ENCODE measurements around the gene SPEM2.

SPEM2 gene

GRCh38 chr17:7413346-7413985 is 11.9 kb upstream of the SPEM2 start:
- Histone ChIP-seq H3K4me3 (ENCODE audit: insufficient read depth in 1 of 2, low read depth in 1 of 2, low read length in 2 of 2) (peak overlapping the region in 1 of 2 experiments; percentile 23), H3K27ac (ENCODE audit: low read length, poor library complexity, severe bottlenecking) (no peak overlapping the region), H3K4ac (ENCODE audit: low read depth in 1 of 2, low read length in 2 of 2) (no peak overlapping the region), H4K91ac (ENCODE audit: low read length) (no peak overlapping the region), H3K4me2 (ENCODE audit: low read length, poor library complexity, severe bottlenecking) (no peak overlapping the region), H3K79me1 (replicated peaks; ENCODE audit: low read length, poor library complexity, severe bottlenecking) (peaks cover 16% of the 10 kb centered on the region), H2BK15ac (ENCODE audit: low read depth, poor library complexity, severe bottlenecking) (no peak overlapping the region), H3K9me3 (ENCODE audit: control insufficient read depth, low read length) (no peaks in the 10 kb centered on the region), H2AK5ac (ENCODE audit: low read length, severe bottlenecking) (no peak overlapping the region), H3K23ac (ENCODE audit: low read length in 2 of 2) (no peak overlapping the region), H3K9ac (ENCODE audit: low read length) (peak overlapping the region; percentile 65), H2BK5ac (ENCODE audit: low read depth, low read length, poor library complexity, severe bottlenecking) (no peak overlapping the region), H2AFZ (ENCODE audit: low read depth, low read length) (no peak overlapping the region), H3K36me3 (ENCODE audit: control insufficient read depth in 1 of 2, insufficient read depth in 2 of 2, low read depth in 1 of 2, low read length in 2 of 2) (peaks cover 53 to 79% of the 10 kb centered on the region in 2 experiments), H3K18ac (ENCODE audit: low read depth in 1 of 2, low read length in 2 of 2) (no peak overlapping the region), H4K8ac (ENCODE audit: low read length) (no peak overlapping the region), H3K27me3 (ENCODE audit: control insufficient read depth in 1 of 2, insufficient read depth in 1 of 2, low read length in 2 of 2) (no peaks in the 10 kb centered on the region), H2BK120ac (ENCODE audit: low read depth, low read length) (no peak overlapping the region), H3K4me1 (ENCODE audit: control insufficient read depth, insufficient read depth, low read depth, low read length) (peaks cover 8% of the 10 kb centered on the region), H2BK12ac (ENCODE audit: low read length in 2 of 2) (no peak overlapping the region), H3K14ac (ENCODE audit: low read length in 2 of 2) (no peak overlapping the region)
- DNase-seq = no peak
- 84% methylated on average over 6 of the region's 6 CpGs for WGBS

- no peak overlapping the region for H3K4me2 ChIP-seq (ENCODE audit: low read length, poor library complexity, severe bottlenecking)
- H3K14ac ChIP-seq (ENCODE audit: low read length in 2 of 2) = no peak overlapping the region
- DNase-seq = no peak
- H3K4ac ChIP-seq (ENCODE audit: low read depth in 1 of 2, low read length in 2 of 2) = no peak overlapping the region
- no peak overlapping the region for H4K91ac ChIP-seq (ENCODE audit: low read length)
- H2BK120ac ChIP-seq (ENCODE audit: low read depth, low read length) = no peak overlapping the region
- H2BK15ac ChIP-seq (ENCODE audit: low read depth, poor library complexity, severe bottlenecking) = no peak overlapping the region
- no peaks in the 10 kb centered on the region for H3K27me3 ChIP-seq (ENCODE audit: control insufficient read depth in 1 of 2, insufficient read depth in 1 of 2, low read length in 2 of 2)
- 90% methylated on average over 14 of the region's 14 CpGs for WGBS
- no peak overlapping the region for H2AK5ac ChIP-seq (ENCODE audit: low read length, severe bottlenecking)
- peaks cover 39 to 71% of the 10 kb centered on the region in 2 experiments for H3K36me3 ChIP-seq (ENCODE audit: control insufficient read depth in 1 of 2, insufficient read depth in 2 of 2, low read depth in 1 of 2, low read length in 2 of 2)
- H3K23ac ChIP-seq (ENCODE audit: low read length in 2 of 2) = no peak overlapping the region
- H3K79me1 ChIP-seq (replicated peaks; ENCODE audit: low read length, poor library complexity, severe bottlenecking) = peaks cover 16% of the 10 kb centered on the region
- peaks cover 8% of the 10 kb centered on the region for H3K4me1 ChIP-seq (ENCODE audit: control insufficient read depth, insufficient read depth, low read depth, low read length)
- H3K9ac ChIP-seq (ENCODE audit: low read length) = no peak overlapping the region
- H3K27ac ChIP-seq (ENCODE audit: low read length, poor library complexity, severe bottlenecking) = no peak overlapping the region
- H3K18ac ChIP-seq (ENCODE audit: low read depth in 1 of 2, low read length in 2 of 2) = no peak overlapping the region
- H2BK12ac ChIP-seq (ENCODE audit: low read length in 2 of 2) = no peak overlapping the region
- no peak overlapping the region for H4K8ac ChIP-seq (ENCODE audit: low read length)
- H2AFZ ChIP-seq (ENCODE audit: low read depth, low read length) = no peak overlapping the region
- no peak overlapping the region for H2BK5ac ChIP-seq (ENCODE audit: low read depth, low read length, poor library complexity, severe bottlenecking)
- H3K4me3 ChIP-seq (ENCODE audit: insufficient read depth in 1 of 2, low read depth in 1 of 2, low read length in 2 of 2) = no peak overlapping the region
- no peaks in the 10 kb centered on the region for H3K9me3 ChIP-seq (ENCODE audit: control insufficient read depth, low read length)
Observed at GRCh38 chr17:7414837-7415236, 10.6 kb upstream of the SPEM2 start.

- no peak for DNase-seq
- Histone ChIP-seq H3K36me3 (ENCODE audit: control insufficient read depth in 1 of 2, insufficient read depth in 2 of 2, low read depth in 1 of 2, low read length in 2 of 2) (peaks cover 30 to 61% of the 10 kb centered on the region in 2 experiments), H3K4me2 (ENCODE audit: low read length, poor library complexity, severe bottlenecking) (no peak overlapping the region), H3K14ac (ENCODE audit: low read length in 2 of 2) (no peak overlapping the region), H2BK15ac (ENCODE audit: low read depth, poor library complexity, severe bottlenecking) (no peak overlapping the region), H3K4me3 (ENCODE audit: insufficient read depth in 1 of 2, low read depth in 1 of 2, low read length in 2 of 2) (no peak overlapping the region), H3K27ac (ENCODE audit: low read length, poor library complexity, severe bottlenecking) (no peak overlapping the region), H3K9me3 (ENCODE audit: control insufficient read depth, low read length) (no peaks in the 10 kb centered on the region), H3K23ac (ENCODE audit: low read length in 2 of 2) (no peak overlapping the region), H3K4me1 (ENCODE audit: control insufficient read depth, insufficient read depth, low read depth, low read length) (peaks cover 8% of the 10 kb centered on the region), H2BK120ac (ENCODE audit: low read depth, low read length) (no peak overlapping the region), H3K4ac (ENCODE audit: low read depth in 1 of 2, low read length in 2 of 2) (no peak overlapping the region), H2BK5ac (ENCODE audit: low read depth, low read length, poor library complexity, severe bottlenecking) (no peak overlapping the region), H4K8ac (ENCODE audit: low read length) (no peak overlapping the region), H3K9ac (ENCODE audit: low read length) (no peak overlapping the region), H4K91ac (ENCODE audit: low read length) (no peak overlapping the region), H3K27me3 (ENCODE audit: control insufficient read depth in 1 of 2, insufficient read depth in 1 of 2, low read length in 2 of 2) (no peaks in the 10 kb centered on the region), H2AFZ (ENCODE audit: low read depth, low read length) (no peak overlapping the region), H2AK5ac (ENCODE audit: low read length, severe bottlenecking) (no peak overlapping the region), H3K79me1 (replicated peaks; ENCODE audit: low read length, poor library complexity, severe bottlenecking) (peaks cover 11% of the 10 kb centered on the region), H2BK12ac (ENCODE audit: low read length in 2 of 2) (no peak overlapping the region), H3K18ac (ENCODE audit: low read depth in 1 of 2, low read length in 2 of 2) (no peak overlapping the region)
- 94% methylated on average over 23 of the region's 23 CpGs for WGBS
Observed at GRCh38 chr17:7415784-7416183, 9.6 kb upstream of the SPEM2 start.

DNA sequence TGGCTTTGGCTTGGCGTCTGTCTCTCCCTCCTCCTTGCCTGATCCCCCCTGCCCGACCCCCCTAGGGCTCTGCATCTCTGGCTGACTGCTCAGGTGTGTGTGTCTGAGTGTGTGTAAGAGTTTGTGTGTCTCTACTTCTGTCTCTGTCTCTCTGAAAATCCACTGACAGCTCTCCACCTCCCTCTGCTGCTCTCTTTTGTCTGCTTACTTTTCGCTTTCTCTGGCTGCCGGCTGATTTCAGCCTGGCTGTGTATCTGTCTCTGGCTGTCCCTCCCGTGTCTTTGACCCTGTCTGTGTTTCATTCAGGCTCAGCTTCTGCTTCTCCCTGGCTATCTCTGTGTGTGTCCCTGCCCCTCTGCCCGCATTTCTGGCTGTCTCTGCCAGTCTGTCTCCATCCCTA is 9.1 kb upstream of the SPEM2 start:
- H2BK12ac ChIP-seq (ENCODE audit: low read length in 2 of 2) = no peak overlapping the region
- no peak overlapping the region for H2AFZ ChIP-seq (ENCODE audit: low read depth, low read length)
- peaks cover 8% of the 10 kb centered on the region for H3K4me1 ChIP-seq (ENCODE audit: control insufficient read depth, insufficient read depth, low read depth, low read length)
- H3K27me3 ChIP-seq (ENCODE audit: control insufficient read depth in 1 of 2, insufficient read depth in 1 of 2, low read length in 2 of 2) = no peaks in the 10 kb centered on the region
- H3K4me2 ChIP-seq (ENCODE audit: low read length, poor library complexity, severe bottlenecking) = no peak overlapping the region
- no peak overlapping the region for H4K91ac ChIP-seq (ENCODE audit: low read length)
- no peak for DNase-seq
- WGBS = 84% methylated on average over 4 of the region's 6 CpGs
- no peak overlapping the region for H3K27ac ChIP-seq (ENCODE audit: low read length, poor library complexity, severe bottlenecking)
- no peaks in the 10 kb centered on the region for H3K9me3 ChIP-seq (ENCODE audit: control insufficient read depth, low read length)
- no peak overlapping the region for H3K9ac ChIP-seq (ENCODE audit: low read length)
- H3K4me3 ChIP-seq (ENCODE audit: insufficient read depth in 1 of 2, low read depth in 1 of 2, low read length in 2 of 2) = no peak overlapping the region
- H3K36me3 ChIP-seq (ENCODE audit: control insufficient read depth in 1 of 2, insufficient read depth in 2 of 2, low read depth in 1 of 2, low read length in 2 of 2) = peaks cover 24 to 56% of the 10 kb centered on the region in 2 experiments
- no peak overlapping the region for H2BK120ac ChIP-seq (ENCODE audit: low read depth, low read length)
- no peak overlapping the region for H4K8ac ChIP-seq (ENCODE audit: low read length)
- no peak overlapping the region for H2BK15ac ChIP-seq (ENCODE audit: low read depth, poor library complexity, severe bottlenecking)
- H3K23ac ChIP-seq (ENCODE audit: low read length in 2 of 2) = no peak overlapping the region
- peaks cover 8% of the 10 kb centered on the region for H3K79me1 ChIP-seq (replicated peaks; ENCODE audit: low read length, poor library complexity, severe bottlenecking)
- H2BK5ac ChIP-seq (ENCODE audit: low read depth, low read length, poor library complexity, severe bottlenecking) = no peak overlapping the region
- no peak overlapping the region for H3K4ac ChIP-seq (ENCODE audit: low read depth in 1 of 2, low read length in 2 of 2)
- H3K14ac ChIP-seq (ENCODE audit: low read length in 2 of 2) = no peak overlapping the region
- no peak overlapping the region for H2AK5ac ChIP-seq (ENCODE audit: low read length, severe bottlenecking)
- H3K18ac ChIP-seq (ENCODE audit: low read depth in 1 of 2, low read length in 2 of 2) = no peak overlapping the region
